HG03095 (cell line): ENCODE measurements around the gene NFATC1.
A peak's percentile ranks its signal among the peaks of the same experiment; 100 is the strongest.

ENCODE experiments used
- ATAC-seq: cut with Tn5 transposase; IDR thresholded peaks from one replicate; pipeline ENCODE4 v1.9.1; 2021; ENCODE audit warnings: moderate library complexity; ENCODE audit not compliant: unreplicated experiment

Gene NFATC1

DNA sequence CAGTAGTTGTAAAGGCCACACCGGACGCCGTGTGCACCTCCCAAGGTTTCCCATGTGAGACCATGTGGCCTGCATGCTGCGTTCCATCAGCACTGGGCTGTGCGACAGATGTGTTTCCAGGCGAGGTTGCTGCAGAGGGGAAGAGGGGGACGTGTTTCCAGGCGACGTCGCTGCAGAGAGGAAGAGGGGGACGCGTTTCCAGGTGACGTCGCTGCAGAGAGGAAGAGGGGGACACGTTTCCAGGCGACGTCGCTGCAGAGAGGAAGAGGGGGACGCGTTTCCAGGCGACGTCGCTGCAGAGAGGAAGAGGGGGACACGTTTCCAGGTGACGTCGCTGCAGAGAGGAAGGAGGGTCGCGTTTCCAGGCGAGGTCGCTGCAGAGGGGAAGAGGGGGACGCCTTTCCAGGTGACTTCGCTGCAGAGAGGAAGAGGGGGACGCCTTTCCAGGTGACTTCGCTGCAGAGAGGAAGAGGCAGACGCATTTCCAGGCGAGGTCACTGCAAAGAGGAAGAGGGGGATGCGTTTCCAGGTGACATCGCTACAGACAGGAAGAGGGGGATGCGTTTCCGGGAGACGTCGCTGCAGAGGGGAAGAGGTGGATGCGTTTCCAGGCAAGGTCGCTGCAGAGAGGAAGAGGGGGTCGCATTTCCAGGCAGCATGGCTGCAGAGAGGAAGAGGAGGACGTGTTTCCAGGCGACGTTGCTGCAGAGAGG is 24.5 kb downstream of the NFATC1 start:
- ATAC-seq, result no peak

DNA sequence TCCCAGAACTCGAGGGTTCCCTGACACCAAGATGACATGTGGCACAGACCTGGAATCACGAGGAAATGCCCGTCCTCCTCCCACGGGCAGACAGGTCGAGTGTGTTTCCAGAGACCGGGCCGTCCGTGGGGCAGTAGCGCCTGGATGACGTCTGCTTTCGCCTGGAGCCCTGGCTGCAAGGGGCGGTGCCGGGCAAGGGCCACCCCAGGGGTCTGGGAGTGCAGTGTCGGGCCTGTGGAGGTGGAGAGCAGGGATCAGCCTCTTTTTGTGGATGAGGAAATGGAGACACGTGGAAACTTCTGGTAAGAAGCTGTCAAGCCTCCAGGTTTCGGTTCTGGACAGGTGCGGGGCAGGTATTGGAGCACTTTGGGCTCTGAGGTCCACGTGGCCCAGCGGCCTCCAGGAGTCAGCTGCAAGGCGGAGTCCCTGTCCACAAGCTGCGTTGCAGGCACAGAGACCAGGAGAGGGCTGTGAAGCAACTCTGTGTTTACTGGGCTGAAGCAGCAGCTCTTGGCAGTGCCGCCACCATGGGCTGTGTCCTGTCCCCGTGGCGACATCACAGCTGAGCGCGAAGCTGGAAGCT is 25.6 kb downstream of the NFATC1 start:
- ATAC-seq, result no peak

GRCh38 chr18:79422022-79422782 is 26.5 kb downstream of the NFATC1 start:
- peak; percentile 76 for ATAC-seq

GRCh38 chr18:79422783-79423165 is 27.0 kb downstream of the NFATC1 start:
- no peak for ATAC-seq

DNA sequence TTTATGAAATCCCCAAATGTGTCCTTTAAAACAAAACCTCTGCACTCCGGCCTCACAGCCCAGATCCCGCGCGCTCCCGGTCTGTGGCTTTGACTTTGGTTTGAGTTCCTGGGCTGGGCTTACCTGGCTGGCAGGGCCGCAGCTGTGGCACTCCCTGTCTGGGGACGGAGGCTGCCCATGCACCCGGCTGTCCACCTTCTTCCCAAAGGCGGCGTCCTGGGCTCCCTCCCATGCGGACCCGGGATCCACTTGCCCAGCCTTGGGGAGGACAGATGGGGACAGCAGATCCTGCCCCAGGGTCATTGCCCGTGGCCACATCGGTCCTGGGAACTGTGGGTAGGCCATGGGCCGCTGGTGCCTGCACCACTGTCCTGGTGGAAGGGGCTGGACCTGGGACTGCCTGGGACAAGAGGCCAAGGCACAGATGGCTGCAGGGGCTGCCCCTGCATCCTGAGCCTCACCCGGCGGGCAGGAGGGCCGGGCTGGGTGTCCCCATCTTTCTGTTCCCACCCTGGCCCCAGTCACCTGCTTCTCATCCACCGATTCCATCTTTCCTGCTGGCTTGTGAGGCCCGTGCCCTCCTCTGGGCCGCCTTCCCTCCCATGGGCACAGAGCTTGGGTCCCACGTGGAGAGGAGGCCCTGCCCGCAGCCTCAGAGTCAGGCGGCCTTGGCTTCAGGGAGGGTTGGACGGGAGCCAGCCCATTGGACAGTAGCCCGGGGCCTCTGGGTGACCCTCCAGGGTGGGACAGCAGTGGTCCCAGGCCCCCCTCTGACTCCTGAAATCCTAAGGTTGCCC is 27.7 kb downstream of the NFATC1 start:
- ATAC-seq, result no peak

DNA sequence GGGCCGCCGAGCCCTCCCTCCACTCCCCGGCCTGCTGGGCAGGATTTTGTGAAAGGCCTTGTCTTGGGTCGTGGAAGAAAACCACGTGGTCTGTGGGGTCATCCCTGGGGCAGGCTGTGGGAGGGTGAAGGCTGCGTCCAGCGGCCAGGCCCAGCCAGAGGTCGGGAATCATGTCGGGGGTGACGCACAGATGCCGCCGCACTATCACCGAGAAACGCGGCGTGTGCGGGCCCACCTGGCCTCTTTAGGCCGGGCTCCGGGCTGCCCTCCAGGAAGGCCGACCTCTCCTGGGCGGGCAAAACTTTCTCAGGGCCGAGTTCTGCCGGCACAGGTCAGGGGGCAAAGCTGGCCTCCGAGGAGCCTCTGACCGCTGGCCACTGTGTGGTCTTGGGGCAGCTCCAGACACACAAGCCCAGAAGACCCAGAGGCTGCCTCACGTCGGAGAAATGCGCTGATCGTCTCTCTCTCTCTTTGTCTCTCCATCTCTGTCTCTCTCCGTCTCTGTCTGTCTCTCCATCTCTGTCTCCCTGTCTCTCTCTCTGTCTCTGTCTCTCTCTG is 28.4 kb downstream of the NFATC1 start:
- no peak for ATAC-seq

DNA sequence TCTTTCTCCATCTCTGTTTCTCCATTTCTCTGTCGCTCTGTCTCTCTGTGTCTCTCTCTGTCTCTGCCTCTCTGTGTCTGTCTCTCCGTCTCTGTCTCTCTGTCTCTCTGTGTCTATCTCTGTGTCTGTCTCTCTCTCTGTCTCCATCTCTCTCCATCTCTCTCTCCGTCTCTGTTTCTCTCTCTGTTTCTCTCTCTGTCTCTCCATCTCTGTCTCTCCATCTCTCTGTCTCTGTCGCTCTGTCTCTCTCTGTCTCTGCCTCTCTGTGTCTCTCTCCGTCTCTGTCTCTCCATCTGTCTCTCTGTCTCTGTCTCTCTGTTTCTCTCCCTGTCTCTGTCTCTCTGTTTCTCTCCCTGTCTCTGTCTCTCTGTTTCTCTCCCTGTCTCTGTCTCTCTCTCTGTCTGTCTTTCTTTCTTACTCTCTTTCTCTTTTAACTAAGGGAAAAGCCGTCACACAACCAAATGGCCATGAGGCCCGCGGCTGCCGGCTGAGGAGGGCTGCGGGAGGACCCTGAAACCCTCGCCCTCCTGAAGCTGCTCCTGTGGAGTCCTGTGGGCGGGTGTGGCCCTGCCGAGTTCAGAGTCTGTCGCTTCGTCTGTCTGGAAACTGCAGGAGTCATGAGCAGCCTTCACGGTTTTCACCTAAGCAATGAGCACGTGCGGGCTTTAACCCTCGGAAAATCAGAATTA is 29.3 kb downstream of the NFATC1 start:
- ATAC-seq, result no peak

DNA sequence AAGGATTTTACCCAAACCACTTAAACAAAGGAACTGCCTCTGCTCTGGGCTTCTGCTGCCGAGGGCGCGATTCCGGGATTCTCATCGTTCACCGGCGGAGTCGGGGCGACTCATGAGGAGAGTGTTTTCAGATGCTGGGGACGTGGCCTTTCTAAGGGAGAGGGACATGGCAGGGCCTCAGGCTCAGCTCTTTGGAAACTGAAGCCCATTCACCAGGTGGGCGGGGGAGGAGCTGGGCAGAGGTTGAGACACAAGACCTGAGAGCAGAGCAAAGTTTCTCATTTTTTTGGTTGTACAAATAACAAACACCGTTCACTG is 29.8 kb downstream of the NFATC1 start:
- ATAC-seq, result no peak

DNA sequence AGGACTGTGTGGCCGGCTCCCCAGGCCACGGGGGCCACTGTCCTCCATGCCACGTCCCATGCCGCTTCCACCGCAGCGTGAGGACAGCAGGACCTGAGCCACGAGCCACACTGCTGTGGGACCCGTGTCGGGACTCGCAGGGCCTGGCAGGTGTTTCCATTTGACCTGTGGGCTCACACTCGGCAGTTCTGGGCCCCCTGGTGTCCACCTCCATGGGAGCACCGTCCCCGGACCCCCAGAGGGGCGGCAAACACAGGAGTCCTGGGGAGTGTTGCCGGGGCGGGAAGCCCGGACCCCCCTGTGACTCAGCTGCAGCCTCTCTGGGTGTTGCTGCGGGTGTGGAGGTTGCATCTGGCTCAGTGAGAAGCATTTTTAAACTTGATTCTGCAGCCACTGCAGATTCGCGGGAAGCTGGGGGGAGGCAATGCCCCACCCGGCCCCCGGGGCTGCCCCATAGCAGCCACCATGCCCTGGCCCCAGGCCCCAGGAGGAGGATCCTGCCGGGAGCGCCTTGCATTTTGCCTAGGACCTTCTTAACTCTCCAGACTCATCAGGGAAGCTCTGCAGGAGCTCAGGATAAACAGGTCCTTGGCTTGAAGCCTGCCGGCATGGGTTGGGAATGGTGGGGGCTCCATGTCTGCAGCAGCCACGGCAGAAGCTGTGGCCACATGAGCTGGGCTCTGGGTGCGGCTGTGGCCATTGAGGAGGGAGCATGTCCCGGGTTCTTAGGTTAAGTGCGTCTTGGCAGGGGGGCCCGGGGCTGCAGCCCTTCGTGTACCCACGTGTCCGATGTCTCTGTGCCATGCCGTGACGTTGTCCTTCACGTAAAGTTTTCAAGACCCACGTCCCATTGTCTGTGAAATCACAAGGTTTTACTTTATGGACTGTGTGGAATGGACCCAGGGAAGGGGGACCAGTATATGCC is 30.9 kb downstream of the NFATC1 start:
- ATAC-seq, result no peak

GRCh38 chr18:79427368-79428225 is 31.9 kb downstream of the NFATC1 start:
- ATAC-seq, result no peak

GRCh38 chr18:79428287-79428686 is 32.6 kb downstream of the NFATC1 start:
- ATAC-seq, result no peak

DNA sequence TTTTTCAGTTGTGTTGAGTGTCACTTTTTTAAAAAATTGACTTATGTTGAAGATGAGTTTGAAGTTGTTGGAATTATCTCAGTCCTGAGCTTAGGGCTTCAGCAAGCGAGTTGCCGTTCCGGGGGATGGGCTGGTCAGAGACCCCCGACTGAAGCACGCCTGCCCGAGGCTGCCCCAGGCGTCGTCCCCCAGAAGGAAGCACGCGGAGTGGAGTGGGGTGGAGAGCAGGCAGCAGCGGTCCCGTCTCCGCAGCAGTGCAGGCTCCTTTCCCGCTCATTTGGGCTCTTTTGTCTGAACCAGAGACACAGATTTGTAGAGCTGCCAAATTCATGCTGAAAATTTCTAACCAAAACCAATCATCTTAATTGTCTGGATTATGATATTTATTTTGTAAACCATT is 33.7 kb downstream of the NFATC1 start:
- no peak for ATAC-seq

- ATAC-seq, result no peak
Measured at GRCh38 chr18:79429785-79430281, 34.1 kb downstream of the NFATC1 start.

- ATAC-seq, result no peak
Measured at GRCh38 chr18:79432376-79433120, 36.8 kb downstream of the NFATC1 start.

DNA sequence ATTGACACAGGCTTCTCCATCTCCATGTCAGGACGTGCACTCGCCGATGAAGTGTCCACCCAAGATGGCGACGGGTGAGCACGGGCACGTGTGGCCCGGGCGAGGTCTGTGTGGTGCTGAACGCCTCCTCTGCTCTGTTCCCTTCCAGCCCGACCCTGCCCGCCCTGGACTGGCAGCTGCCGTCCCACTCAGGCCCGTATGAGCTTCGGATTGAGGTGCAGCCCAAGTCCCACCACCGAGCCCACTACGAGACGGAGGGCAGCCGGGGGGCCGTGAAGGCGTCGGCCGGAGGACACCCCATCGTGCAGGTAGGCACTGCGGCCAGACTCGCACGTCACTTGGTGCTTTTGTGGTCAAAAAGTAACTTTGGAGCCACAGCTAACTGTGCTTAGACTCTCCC is 37.7 kb downstream of the NFATC1 start:
- ATAC-seq, result no peak

- no peak for ATAC-seq
Measured at GRCh38 chr18:79434607-79435401, 39.1 kb downstream of the NFATC1 start.
